ENCODE results near the gene ELF5. TPM values are rescaled to one million over a fixed set of nuclear protein-coding genes. Genes with fewer than 3 reads are reported as not detected.

ELF5 gene
- total and polyA plus RNA-seq, 2 of the 8 experiments (the other 6 are each of a cell fraction or from before 2014, with no cell fraction given): not detected

DNA sequence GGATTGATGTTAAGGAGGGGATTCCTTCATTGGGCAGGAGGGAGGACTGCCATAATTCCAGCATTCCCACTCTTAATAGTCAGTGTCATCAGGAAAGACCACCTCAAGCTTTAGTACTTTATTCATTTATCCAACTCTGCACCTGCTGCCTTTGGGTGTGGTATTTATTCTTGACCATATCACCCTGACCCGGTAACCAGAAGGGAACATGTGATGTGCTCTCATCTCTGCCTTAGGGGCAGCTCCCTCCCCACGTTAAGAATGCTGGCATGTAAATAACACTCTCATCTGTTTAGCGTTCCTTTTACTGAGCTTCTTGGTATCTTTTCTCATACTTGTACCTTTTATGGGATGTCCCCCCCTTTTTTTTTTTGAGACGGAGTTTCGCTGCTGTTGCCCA, 67.2 kb downstream of the ELF5 start:
- H3K27me3 ChIP-seq (replicated peaks in 1 of 4; ENCODE audit: control insufficient read depth in 3 of 4, extremely low read depth in 1 of 4, insufficient read depth in 3 of 4, low read length in 3 of 4): no peaks in the 10 kb centered on the region
- H3K9ac ChIP-seq (replicated peaks in 1 of 4; ENCODE audit: extremely low read depth in 1 of 4, low read depth in 3 of 4, low read length in 3 of 4): no peak overlapping the region
- H3K27ac ChIP-seq (ENCODE audit: low read depth, low read length): no peak overlapping the region
- H4K91ac ChIP-seq (replicated peaks; ENCODE audit: insufficient read length, low read length): no peak overlapping the region
- H3K23me2 ChIP-seq (ENCODE audit: low read depth, low read length): no peaks in the 10 kb centered on the region
- H3K79me1 ChIP-seq (ENCODE audit: low read depth, low read length): no peaks in the 10 kb centered on the region
- H3K4me2 ChIP-seq (ENCODE audit: insufficient read depth in 1 of 2, low read depth in 2 of 2, low read length in 2 of 2): no peak overlapping the region
- no peak overlapping the region for H3K4ac ChIP-seq (replicated peaks; ENCODE audit: insufficient read length, low read depth, low read length)
- no peak overlapping the region for H4K5ac ChIP-seq (ENCODE audit: insufficient read length, low read depth, low read length)
- no peak overlapping the region for H3K4me3 ChIP-seq (ENCODE audit: extremely low read depth in 1 of 4, insufficient read depth in 2 of 4, low read depth in 3 of 4, low read length in 4 of 4)
- H4K8ac ChIP-seq (ENCODE audit: extremely low read depth, insufficient read depth, low read length): no peak overlapping the region
- no peak for TF ChIP-seq CREB1 (IDR thresholded peaks at IDR 0.05)
- no peak for TF ChIP-seq NRF1 (IDR thresholded peaks at IDR 0.05; ENCODE audit: low read depth, low read length)
- TF ChIP-seq KDM1A (IDR thresholded peaks at IDR 0.05; ENCODE audit: borderline replicate concordance, low read length): no peak
- no peak for TF ChIP-seq ATF3 (IDR thresholded peaks at IDR 0.05; ENCODE audit: insufficient read depth, low read depth, low read length)
- no peak for TF ChIP-seq YY1 (IDR thresholded peaks at IDR 0.05; ENCODE audit: low read depth, low read length)
- no peak for TF ChIP-seq RBBP5 (IDR thresholded peaks at IDR 0.05; ENCODE audit: borderline replicate concordance, low read depth, low read length)
- no peak for TF ChIP-seq SUZ12 (IDR thresholded peaks at IDR 0.05; ENCODE audit: low read length)
- no peak for TF ChIP-seq EP300 (IDR thresholded peaks at IDR 0.05; ENCODE audit: borderline replicate concordance in 1 of 2, low read depth in 2 of 2, low read length in 2 of 2)
- no peak for TF ChIP-seq TAF1 (IDR thresholded peaks at IDR 0.05; ENCODE audit: low read depth, low read length)
- TF ChIP-seq SP1 (IDR thresholded peaks at IDR 0.05; ENCODE audit: low read depth, low read length): no peak
- no peaks in the 10 kb centered on the region for H3K36me3 ChIP-seq (ENCODE audit: control insufficient read depth in 2 of 4, insufficient read depth in 4 of 4, low read length in 3 of 4)
- no peaks in the 10 kb centered on the region for H4K20me1 ChIP-seq (replicated peaks in 1 of 2; ENCODE audit: control insufficient read depth in 1 of 2, insufficient read depth in 2 of 2, low read length in 2 of 2)
- CTCF ChIA-PET (ENCODE audit: partially characterized antibody): interaction anchor here (0.6 to 1.7 kb wide), 3 partner anchors 12 to 22 kb away, joined by 3 to 7 read pairs (median 5); no protein-coding TSS in a partner anchor
- H3K23ac ChIP-seq (ENCODE audit: insufficient read length): no peak overlapping the region
- H2AFZ ChIP-seq (ENCODE audit: low read length): no peak overlapping the region
- H2BK15ac ChIP-seq (ENCODE audit: low read length): no peak overlapping the region
- no peak overlapping the region for H3K18ac ChIP-seq (ENCODE audit: extremely low read depth, low read length)
- H2BK12ac ChIP-seq (ENCODE audit: low read depth, low read length): no peak overlapping the region
- WGBS, 2 experiments (ENCODE audit: extremely low coverage in 1 of 2, insufficient coverage in 1 of 2, insufficient read length in 1 of 2, insufficient replicate concordance in 2 of 2, low coverage in 1 of 2, low lambda C conversion rate in 2 of 2, missing lambda C conversion rate in 1 of 2): 78% methylated on average over 5 of the region's 5 CpGs; no CpG with 5 or more reads in 1 of the 2 experiments
- POLR2A ChIA-PET (ENCODE audit: partially characterized antibody): no interaction called here
- H3K79me2 ChIP-seq (ENCODE audit: control insufficient read depth in 1 of 2, insufficient read depth in 2 of 2, low read length in 2 of 2): no peaks in the 10 kb centered on the region
- no peak overlapping the region for H2BK5ac ChIP-seq (ENCODE audit: low read depth, low read length)
- DNase-seq (ENCODE audit: low read depth in 1 of 2, low spot score in 2 of 2): no peak
- H3K56ac ChIP-seq (replicated peaks; ENCODE audit: insufficient read length, low read depth, low read length): no peak overlapping the region
- no peak overlapping the region for H2BK20ac ChIP-seq (ENCODE audit: low read length)
- no peak overlapping the region for H3K14ac ChIP-seq (ENCODE audit: insufficient read length)
- H3K9me3 ChIP-seq (ENCODE audit: insufficient read depth in 2 of 2, low read depth in 1 of 2, low read length in 1 of 2): peaks cover 0 to 2% of the 10 kb centered on the region in 2 experiments; a peak in 1 of 4 replicates
- H2BK120ac ChIP-seq (replicated peaks; ENCODE audit: low read depth, low read length): no peak overlapping the region
- FAIRE-seq: no peak
- H3K4me1 ChIP-seq (replicated peaks in 1 of 4; ENCODE audit: control insufficient read depth in 3 of 4, insufficient read depth in 4 of 4, low read length in 3 of 4): no peaks in the 10 kb centered on the region
- H2AK5ac ChIP-seq (ENCODE audit: low read depth, low read length): no peak overlapping the region

Measured in H1 (cell line).